ENCODE data around the gene LTBP3.
A peak's percentile ranks its signal among the peaks of the same experiment; 100 is the strongest.
"Not testable (repeated sequence)": the region's sequence is repeated elsewhere in the genome, so short reads cannot be mapped to it uniquely, and the experiment has no call there.

The LTBP3 gene

GRCh38 chr11:65571420-65571819 is 13.3 kb upstream of the LTBP3 start:
- no peak for FAIRE-seq

GRCh38 chr11:65569973-65570918 is 12.1 kb upstream of the LTBP3 start, which contains the start of gene ZNRD2:
Gene ZNRD2 (plus strand): TSS chr11:65570477. CDS start chr11:65570492, 15 bp downstream.
- peak; percentile 96 for FAIRE-seq

- FAIRE-seq: no peak
Observed at GRCh38 chr11:65569164-65569972, 11.2 kb upstream of the LTBP3 start.

- FAIRE-seq: no peak
Observed at GRCh38 chr11:65565624-65566453, 7.7 kb upstream of the LTBP3 start.

- FAIRE-seq: not testable (repeated sequence)
Observed at GRCh38 chr11:65564879-65565559, 6.9 kb upstream of the LTBP3 start.

GRCh38 chr11:65563601-65564000 is 5.4 kb upstream of the LTBP3 start:
- FAIRE-seq: no peak

- no peak for FAIRE-seq
Observed at GRCh38 chr11:65562788-65563187, 4.6 kb upstream of the LTBP3 start.

GRCh38 chr11:65562020-65562419 is 3.9 kb upstream of the LTBP3 start:
- no peak for FAIRE-seq

GRCh38 chr11:65560555-65561418 is 2.6 kb upstream of the LTBP3 start:
- peak; percentile 59 for FAIRE-seq

- no peak for FAIRE-seq
Observed at GRCh38 chr11:65559951-65560537, 1.9 kb upstream of the LTBP3 start.

GRCh38 chr11:65559535-65559934 is 1.4 kb upstream of the LTBP3 start:
- FAIRE-seq: no peak

- no peak for FAIRE-seq
Observed at GRCh38 chr11:65558930-65559509, 861 bp upstream of the LTBP3 start.

GRCh38 chr11:65557280-65558001 is 718 bp downstream of the LTBP3 start:
- FAIRE-seq: no peak

GRCh38 chr11:65556470-65557279 is 1.5 kb downstream of the LTBP3 start:
- peak; percentile 11 for FAIRE-seq

- FAIRE-seq: no peak
Observed at GRCh38 chr11:65555693-65556231, 2.4 kb downstream of the LTBP3 start.

- no peak for FAIRE-seq
Observed at GRCh38 chr11:65554842-65555430, 3.2 kb downstream of the LTBP3 start.

- FAIRE-seq: no peak
Observed at GRCh38 chr11:65554057-65554818, 3.9 kb downstream of the LTBP3 start.
